SHP77 (cell line): Measurements from ENCODE around the gene CLIP2.
A peak's percentile ranks its signal among the peaks of the same experiment; 100 is the strongest.
"Not testable (repeated sequence)": the region's sequence is repeated elsewhere in the genome, so short reads cannot be mapped to it uniquely, and the experiment has no call there.

Experiments
- DNase-seq, 2 experiments: peaks; one replicate each; lab custom pipeline; 2025; lab: John Stamatoyannopoulos, UW

The CLIP2 gene

DNA sequence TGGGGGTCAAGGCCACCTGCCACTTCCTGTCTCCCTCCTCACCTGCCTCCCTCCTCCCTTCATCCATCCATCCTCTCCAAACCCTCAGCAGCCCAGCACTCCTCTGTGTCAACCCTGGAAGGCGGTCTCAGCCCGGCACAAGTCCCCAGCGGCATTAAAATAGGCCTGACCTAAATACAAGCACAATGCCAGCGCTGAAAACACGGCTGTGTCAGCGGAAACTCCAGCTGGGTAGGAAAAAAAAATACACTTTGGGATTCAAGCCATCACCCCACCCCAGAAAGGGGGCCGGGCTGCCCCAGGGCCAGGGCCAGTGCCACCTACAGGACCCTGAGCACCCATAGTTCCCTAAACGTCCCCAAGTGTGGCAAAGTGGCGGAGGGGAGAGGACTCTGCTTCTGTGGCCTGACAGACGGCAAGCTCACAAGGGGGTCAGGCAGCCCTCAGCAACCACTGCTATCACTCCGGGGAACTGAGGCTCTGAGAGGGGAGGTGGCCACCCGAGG is 141.8 kb downstream of the CLIP2 start:
- DNase-seq: no peak

DNA sequence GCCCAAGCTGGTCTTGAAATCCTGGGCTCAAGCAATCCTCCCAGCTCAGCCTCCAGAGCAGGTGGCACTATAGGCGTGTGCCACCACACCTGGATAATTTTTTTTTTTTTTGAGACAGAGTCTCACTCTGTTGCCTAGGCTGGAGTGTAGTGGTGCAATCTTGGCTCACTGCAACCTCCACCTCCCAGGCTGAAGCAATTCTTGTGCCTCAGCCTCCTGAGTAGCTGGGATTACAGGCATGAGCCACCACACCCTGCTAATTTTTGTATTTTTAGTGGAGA is 148.0 kb downstream of the CLIP2 start:
- DNase-seq: not testable (repeated sequence)

GRCh38 chr7:74438327-74438726 is 149.1 kb downstream of the CLIP2 start:
- DNase-seq: no peak

DNA sequence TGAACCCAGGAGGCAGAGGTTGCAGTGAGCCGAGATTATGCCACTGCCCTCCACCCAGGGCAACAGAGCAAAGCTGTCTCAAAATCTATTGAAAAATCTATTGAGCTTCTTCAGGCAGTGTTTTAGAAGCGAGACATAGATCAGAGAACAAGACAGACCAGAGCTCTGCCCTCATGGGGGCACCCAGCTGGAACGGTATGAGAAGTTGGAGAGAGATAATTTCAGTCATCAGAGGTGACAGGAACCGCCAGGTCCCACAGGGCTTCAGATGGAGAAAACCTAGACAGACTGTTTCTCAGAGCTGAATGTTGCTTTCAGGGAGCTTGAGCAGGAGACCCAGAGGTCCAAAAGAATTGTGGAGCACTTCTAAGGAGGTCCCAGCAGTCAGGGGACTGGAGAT is 150.3 kb downstream of the CLIP2 start:
- no peak for DNase-seq

GRCh38 chr7:74440143-74440542 is 150.9 kb downstream of the CLIP2 start:
- not testable (repeated sequence) for DNase-seq

DNA sequence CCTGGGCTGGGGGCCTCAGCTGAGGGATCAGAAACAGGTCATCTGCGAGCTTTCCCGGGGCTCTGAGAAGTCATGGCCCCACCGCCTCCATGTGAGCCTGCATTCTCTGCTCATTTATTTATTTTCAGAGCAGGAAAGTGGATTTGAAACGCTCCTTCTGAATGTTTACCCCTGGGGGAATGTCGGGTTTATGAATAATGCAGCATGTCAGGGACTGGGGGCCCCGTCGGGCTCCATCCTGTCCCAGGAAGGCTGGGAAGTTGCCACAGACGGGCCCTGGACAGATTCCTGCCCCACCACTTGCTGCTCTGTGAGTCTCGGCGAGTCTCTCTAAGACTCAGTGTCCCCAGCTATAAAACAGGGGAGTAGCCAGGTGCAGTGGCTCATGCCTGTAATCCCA is 152.6 kb downstream of the CLIP2 start:
- no peak for DNase-seq

GRCh38 chr7:74443543-74444247 is 154.5 kb downstream of the CLIP2 start:
- DNase-seq: no peak

DNA sequence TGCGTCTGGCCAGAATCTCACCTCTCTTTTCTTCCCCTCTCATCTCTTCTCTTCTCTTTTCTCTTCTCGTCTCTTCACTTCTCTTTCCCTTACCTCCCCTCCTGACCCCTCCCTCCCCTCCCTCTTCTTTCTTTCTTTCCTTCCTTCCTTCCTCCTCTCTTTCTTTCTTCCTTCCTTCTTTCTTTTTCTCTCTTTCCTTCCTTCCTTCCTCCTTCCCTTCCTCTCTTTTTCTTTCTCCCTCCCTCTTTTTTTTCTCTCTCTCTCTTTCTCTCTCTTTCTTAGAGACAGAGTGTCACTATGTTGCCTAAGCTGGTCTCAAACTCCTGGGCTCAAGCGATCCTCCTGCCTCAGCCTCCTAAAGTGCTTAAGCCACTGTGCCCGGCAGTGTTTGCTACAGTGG is 159.9 kb downstream of the CLIP2 start:
- no peak for DNase-seq

DNA sequence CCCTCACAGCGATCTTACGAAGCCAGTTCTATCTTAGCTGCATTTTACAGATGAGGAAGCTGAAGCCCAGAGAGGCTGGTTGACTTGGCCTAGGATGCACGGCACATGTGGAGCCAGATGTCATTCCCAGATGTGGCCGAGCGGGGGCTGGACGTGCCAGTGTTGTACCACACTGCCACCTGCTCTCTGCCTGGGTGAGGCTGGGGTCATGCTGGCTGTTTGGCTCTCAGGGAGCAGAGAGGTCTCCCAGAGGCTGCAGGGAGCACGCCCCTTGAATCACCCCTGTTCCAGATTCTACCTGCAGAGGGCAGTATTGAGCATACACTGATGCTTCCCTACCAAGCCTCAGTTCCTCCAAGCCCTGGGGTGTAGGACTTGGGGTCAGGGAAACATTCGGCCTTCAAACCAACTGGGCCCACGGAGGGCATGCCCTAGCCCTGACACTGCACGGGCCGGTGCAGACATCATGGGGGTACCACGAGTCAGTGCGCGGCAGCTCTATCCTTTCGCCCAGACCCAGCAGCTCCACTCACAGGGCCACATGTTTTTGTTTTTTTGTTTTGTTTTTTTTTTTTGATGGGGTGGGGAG is 160.7 kb downstream of the CLIP2 start:
- DNase-seq: peak; percentile 27 to 35

DNA sequence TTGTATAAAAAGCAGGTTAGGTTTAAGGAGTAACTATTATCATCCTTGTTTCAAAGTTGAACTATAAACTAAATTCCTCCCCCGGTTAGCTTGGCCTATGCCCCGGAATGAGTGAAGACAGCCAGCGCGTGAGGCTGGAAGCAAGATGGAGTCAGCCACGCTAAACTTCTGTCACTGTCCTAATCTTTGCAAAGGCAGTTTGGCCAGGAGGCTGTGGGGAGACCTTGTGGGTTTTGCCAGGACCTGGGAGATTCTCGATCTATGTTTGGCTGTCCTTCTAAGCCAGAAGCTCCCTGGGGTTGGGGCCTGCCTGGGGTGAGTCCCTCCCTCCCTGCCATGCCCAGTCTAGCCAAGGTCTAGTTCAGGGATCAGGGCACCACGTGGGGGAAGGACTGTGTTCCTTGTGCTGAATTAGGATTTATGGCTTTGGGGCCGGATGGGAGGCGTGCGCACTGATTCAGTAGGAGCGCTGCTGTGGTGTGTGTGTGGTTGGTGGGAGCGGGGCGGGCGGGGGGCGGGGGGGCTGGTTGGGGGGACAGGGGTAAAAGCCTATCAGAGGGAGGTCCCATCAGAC is 163.6 kb downstream of the CLIP2 start:
- peak; percentile 52 to 63 for DNase-seq

GRCh38 chr7:74453322-74454011 is 164.3 kb downstream of the CLIP2 start, which contains the start of gene GTF2IRD1:
Gene GTF2IRD1 (plus strand): TSS chr7:74453906. CDS start chr7:74508081, 54,175 bp downstream.
- peak; percentile 63 to 65 for DNase-seq

GRCh38 chr7:74454021-74454924 is 165.1 kb downstream of the CLIP2 start:
- no peak for DNase-seq

GRCh38 chr7:74454925-74455288 is 165.7 kb downstream of the CLIP2 start:
- DNase-seq: no peak

DNA sequence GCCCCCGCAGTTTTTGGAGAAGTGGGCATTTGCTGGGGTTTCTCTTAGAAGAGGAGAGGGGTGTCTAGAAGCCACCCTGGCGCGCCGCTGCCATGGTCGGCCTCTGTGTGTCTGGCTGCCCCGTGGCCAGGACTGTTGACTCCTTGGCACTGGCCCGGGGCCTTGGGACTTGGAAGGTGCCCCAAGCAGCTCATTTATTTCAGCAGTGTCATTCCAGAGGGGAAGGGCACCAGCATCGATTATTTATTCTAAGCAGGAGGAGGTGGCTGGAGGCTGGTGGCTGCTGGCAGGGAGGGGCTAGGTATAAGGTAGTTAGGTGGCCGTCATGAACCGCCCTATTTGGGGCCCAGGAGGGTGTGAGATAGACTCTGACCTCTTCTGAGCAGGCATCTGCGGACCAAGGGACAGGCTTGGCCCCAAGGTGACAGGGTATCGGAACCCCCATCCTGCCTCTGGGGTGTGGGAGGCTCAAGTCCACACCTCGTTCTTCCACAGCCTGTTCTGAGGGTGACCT is 166.1 kb downstream of the CLIP2 start:
- DNase-seq: no peak
